IMR-90 (cell line): ENCODE data around the gene RFT1.

Experiments
- BHLHE40 ChIP-seq: fragments of 150-350 bp; IDR thresholded peaks from 2 replicates; pipeline ENCODE4 v1.6.1; 2016; ENCODE audit warnings: mild to moderate bottlenecking, low read depth, low read length
- CEBPB ChIP-seq: IDR thresholded peaks from 2 replicates; pipeline ENCODE4 v1.6.1; 2012; ENCODE audit warnings: low read depth, low read length, improper control_type of control experiment
- CHD1 ChIP-seq: IDR thresholded peaks from 2 replicates; pipeline ENCODE4 v1.6.1; 2012; ENCODE audit warnings: low read depth, low read length, improper control_type of control experiment
- CTCF ChIP-seq: conservative IDR thresholded peaks from 2 replicates; pipeline ENCODE4 v1.5.1; 2012; ENCODE audit warnings: mild to moderate bottlenecking, low read depth, low read length, improper control_type of control experiment
- ELK1 ChIP-seq: fragments of 150-350 bp; IDR thresholded peaks from 2 replicates; pipeline ENCODE4 v1.6.1; 2016; ENCODE audit warnings: low read depth, mild to moderate bottlenecking, low read length, moderate library complexity, borderline replicate concordance
- MAFK ChIP-seq: IDR thresholded peaks from 2 replicates; pipeline ENCODE4 v1.6.1; 2012; ENCODE audit warnings: low read depth, low read length, improper control_type of control experiment
- MAZ ChIP-seq: IDR thresholded peaks from 2 replicates; pipeline ENCODE4 v1.6.1; 2012; ENCODE audit warnings: low read depth, mild to moderate bottlenecking, low read length, improper control_type of control experiment, moderate library complexity, borderline replicate concordance
- POLR2A ChIP-seq: IDR thresholded peaks from 2 replicates; pipeline ENCODE4 v1.6.1; 2012; ENCODE audit warnings: mild to moderate bottlenecking, low read depth, low read length
- RAD21 ChIP-seq: IDR thresholded peaks from 2 replicates; pipeline ENCODE4 v1.6.1; 2012; ENCODE audit warnings: low read length, improper control_type of control experiment
- RCOR1 ChIP-seq: IDR thresholded peaks from 2 replicates; pipeline ENCODE4 v1.6.1; 2012; ENCODE audit warnings: mild to moderate bottlenecking, low read length, improper control_type of control experiment; ENCODE audit not compliant: insufficient replicate concordance
- RFX5 ChIP-seq: IDR thresholded peaks from 2 replicates; pipeline ENCODE4 v1.8.0; 2012; ENCODE audit warnings: low read depth, mild to moderate bottlenecking, low read length, moderate library complexity
- SMC3 ChIP-seq: fragments of 150-350 bp; IDR thresholded peaks from 2 replicates; pipeline ENCODE4 v1.6.1; 2016; ENCODE audit warnings: low read depth, mild to moderate bottlenecking, antibody characterized with exemption, low read length, moderate library complexity
- USF2 ChIP-seq: fragments of 150-350 bp; IDR thresholded peaks from 2 replicates; pipeline ENCODE4 v1.6.1; 2017; ENCODE audit warnings: mild to moderate bottlenecking, antibody characterized with exemption, low read length, low read depth

- TF ChIP-seq CTCF (0 out of 2 replicates have a peak, but pooled peaks have one; percentile 30), POLR2A (no peak), ELK1 (no peak), RCOR1 (no peak), RAD21 (no peak), MAFK (no peak), RFX5 (no peak), SMC3 (no peak), CEBPB (no peak), MAZ (no peak), CHD1 (no peak), USF2 (peak; percentile 63), BHLHE40 (peak; percentile 58; the same call in 1 of the 2 replicates)
These were observed 83.8 kb downstream of the RFT1 start for GRCh38 chr3:53046171-53047170.
